SU-DHL-6 (cell line): Measurements from ENCODE around the gene MCAM.

ENCODE experiments used
- H2AFZ ChIP-seq: fragments of 200-600 bp; sonication (generic); 2 replicates; pipeline ENCODE4 v1.6.1; 2014; ENCODE audit warnings: low read depth, mild to moderate bottlenecking, moderate library complexity, mixed read lengths, antibody characterized with exemption, low read length; ENCODE audit not compliant: severe bottlenecking
- H3F3A ChIP-seq: fragments of 200-600 bp; shearing (Covaris generic); 2 replicates; pipeline ENCODE4 v1.6.0; 2016; ENCODE audit warnings: antibody characterized with exemption, mild to moderate bottlenecking; ENCODE audit not compliant: insufficient read depth
- H3K27ac ChIP-seq: fragments of 200-600 bp; sonication (generic); 2 replicates; pipeline ENCODE4 v1.5.1; 2016; ENCODE audit warnings: low read depth, mild to moderate bottlenecking, low read length, moderate library complexity, mixed read lengths
- H3K27me3 ChIP-seq: fragments of 200-600 bp; sonication (generic), shearing (Covaris generic); 2 replicates; pipeline ENCODE4 v1.6.0; 2014; ENCODE audit warnings: mild to moderate bottlenecking, low read length
- H3K36me3 ChIP-seq: fragments of 200-600 bp; sonication (generic); 2 replicates; pipeline ENCODE4 v1.6.1; 2014; ENCODE audit warnings: mild to moderate bottlenecking, low read length, mixed read lengths
- H3K4me2 ChIP-seq: fragments of 300-600, 200-600 bp; shearing (Covaris generic), sonication (generic); 2 replicates; pipeline ENCODE4 v1.6.0; 2014; ENCODE audit warnings: low read length, low read depth, mild to moderate bottlenecking; ENCODE audit not compliant: poor library complexity, severe bottlenecking
- H3K4me3 ChIP-seq: fragments of 200-600 bp; sonication (generic); 2 replicates; pipeline ENCODE4 v1.5.1; 2014; ENCODE audit warnings: antibody characterized with exemption, low read length, mild to moderate bottlenecking, mixed read lengths; ENCODE audit not compliant: insufficient read depth, poor library complexity, severe bottlenecking
- H3K79me2 ChIP-seq: fragments of 200-600 bp; sonication (generic); 2 replicates; pipeline ENCODE4 v1.6.1; 2014; ENCODE audit warnings: mild to moderate bottlenecking, low read length, moderate library complexity; ENCODE audit not compliant: insufficient read depth
- H3K9ac ChIP-seq: fragments of 200-600 bp; sonication (generic); 2 replicates; pipeline ENCODE4 v1.7.0; 2014; ENCODE audit warnings: mild to moderate bottlenecking, low read length
- H3K9me2 ChIP-seq: fragments of 200-600 bp; sonication (generic); replicated peaks from 2 replicates; pipeline ENCODE4 v1.6.1; 2014; ENCODE audit warnings: low read length; ENCODE audit not compliant: insufficient read depth
- H3K9me3 ChIP-seq: fragments of 200-600 bp; sonication (generic); 2 replicates; pipeline ENCODE4 v1.6.1; 2014; ENCODE audit warnings: low read length, mixed read lengths; ENCODE audit not compliant: insufficient read depth
- H4K20me1 ChIP-seq: fragments of 200-600 bp; sonication (generic); 2 replicates; pipeline ENCODE4 v1.6.1; 2014; ENCODE audit warnings: low read depth, mild to moderate bottlenecking, antibody characterized with exemption, low read length, moderate library complexity, mixed read lengths
- EZH2phosphoT487 ChIP-seq: fragments of 200-600 bp; sonication (generic), shearing (Covaris generic); conservative IDR thresholded peaks from 2 replicates; pipeline ENCODE4 v1.6.1; 2018; ENCODE audit warnings: mild to moderate bottlenecking, antibody characterized with exemption, low read length, moderate library complexity, mixed read lengths
- TF ChIP-seq, protein P1 (sequence below): fragments of 200-600 bp; sonication (generic); IDR thresholded peaks from one replicate; pipeline ENCODE4 v1.5.1; 2017; ENCODE audit warnings: antibody characterized with exemption, mild to moderate bottlenecking, low read length, moderate library complexity; ENCODE audit not compliant: insufficient read depth, poor library complexity, severe bottlenecking

The MCAM gene

DNA sequence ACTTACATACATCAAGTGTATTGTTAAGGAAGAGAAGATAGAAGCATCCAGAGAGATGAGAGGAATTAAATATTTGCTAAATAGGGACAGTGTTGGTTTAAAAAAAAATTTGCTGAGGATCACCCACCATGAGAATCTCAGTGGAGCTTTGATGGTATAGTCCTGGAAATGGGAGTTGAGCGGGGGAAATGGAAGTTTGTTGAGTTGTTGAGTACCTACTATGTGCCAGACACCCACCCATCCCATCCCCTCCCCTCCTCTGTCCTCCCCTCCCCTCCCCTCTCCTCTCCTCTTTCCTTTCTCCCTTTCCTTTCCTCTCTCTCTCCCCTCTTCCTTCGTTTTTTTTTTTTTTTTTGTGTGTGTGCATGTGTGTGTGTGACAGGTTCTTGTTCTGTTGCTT is 34.3 kb upstream of the MCAM start:
- H3K27me3 ChIP-seq = no peaks in the 10 kb centered on the region
- H2AFZ ChIP-seq = no peak overlapping the region
- no peaks in the 10 kb centered on the region for H3K79me2 ChIP-seq
- H3K9me2 ChIP-seq = no peaks in the 10 kb centered on the region
- H3K27ac ChIP-seq = no peak overlapping the region
- no peaks in the 10 kb centered on the region for H4K20me1 ChIP-seq
- no peak overlapping the region for H3K9ac ChIP-seq
- H3K4me3 ChIP-seq = no peak overlapping the region
- no peaks in the 10 kb centered on the region for H3F3A ChIP-seq
- TF ChIP-seq EZH2phosphoT487 = no peak
- TF ChIP-seq, protein P1, sequence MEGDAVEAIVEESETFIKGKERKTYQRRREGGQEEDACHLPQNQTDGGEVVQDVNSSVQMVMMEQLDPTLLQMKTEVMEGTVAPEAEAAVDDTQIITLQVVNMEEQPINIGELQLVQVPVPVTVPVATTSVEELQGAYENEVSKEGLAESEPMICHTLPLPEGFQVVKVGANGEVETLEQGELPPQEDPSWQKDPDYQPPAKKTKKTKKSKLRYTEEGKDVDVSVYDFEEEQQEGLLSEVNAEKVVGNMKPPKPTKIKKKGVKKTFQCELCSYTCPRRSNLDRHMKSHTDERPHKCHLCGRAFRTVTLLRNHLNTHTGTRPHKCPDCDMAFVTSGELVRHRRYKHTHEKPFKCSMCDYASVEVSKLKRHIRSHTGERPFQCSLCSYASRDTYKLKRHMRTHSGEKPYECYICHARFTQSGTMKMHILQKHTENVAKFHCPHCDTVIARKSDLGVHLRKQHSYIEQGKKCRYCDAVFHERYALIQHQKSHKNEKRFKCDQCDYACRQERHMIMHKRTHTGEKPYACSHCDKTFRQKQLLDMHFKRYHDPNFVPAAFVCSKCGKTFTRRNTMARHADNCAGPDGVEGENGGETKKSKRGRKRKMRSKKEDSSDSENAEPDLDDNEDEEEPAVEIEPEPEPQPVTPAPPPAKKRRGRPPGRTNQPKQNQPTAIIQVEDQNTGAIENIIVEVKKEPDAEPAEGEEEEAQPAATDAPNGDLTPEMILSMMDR = no peak
- H3K9me3 ChIP-seq = no peaks in the 10 kb centered on the region
- no peaks in the 10 kb centered on the region for H3K36me3 ChIP-seq
- no peak overlapping the region for H3K4me2 ChIP-seq

DNA sequence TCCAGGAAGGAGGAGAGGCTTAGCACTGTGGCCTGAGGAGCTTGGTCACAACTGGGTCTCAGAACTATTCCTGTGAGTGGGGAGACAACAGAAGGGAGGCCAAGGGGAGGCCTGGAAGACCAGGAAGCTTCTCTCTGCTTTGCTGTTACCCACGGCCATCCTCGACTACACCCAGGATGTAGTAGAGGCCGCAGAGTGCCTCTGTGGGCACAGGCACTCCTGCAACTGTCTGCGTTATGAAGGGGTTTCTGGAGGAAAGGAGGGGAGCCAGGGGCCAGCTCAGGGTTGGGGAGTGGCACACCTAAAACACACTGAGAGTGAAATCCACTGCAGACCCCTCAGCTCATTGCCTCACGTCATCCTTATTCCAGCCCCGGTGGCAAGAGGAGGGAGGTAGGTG is 33.4 kb upstream of the MCAM start:
- no peak overlapping the region for H2AFZ ChIP-seq
- no peaks in the 10 kb centered on the region for H4K20me1 ChIP-seq
- no peak for TF ChIP-seq EZH2phosphoT487
- TF ChIP-seq, protein P1 = no peak
- H3K27ac ChIP-seq = no peak overlapping the region
- H3K27me3 ChIP-seq = no peaks in the 10 kb centered on the region
- no peaks in the 10 kb centered on the region for H3F3A ChIP-seq
- H3K9me3 ChIP-seq = no peaks in the 10 kb centered on the region
- no peak overlapping the region for H3K4me3 ChIP-seq
- no peak overlapping the region for H3K4me2 ChIP-seq
- H3K79me2 ChIP-seq = no peaks in the 10 kb centered on the region
- H3K9ac ChIP-seq = no peak overlapping the region
- H3K36me3 ChIP-seq = no peaks in the 10 kb centered on the region
- no peaks in the 10 kb centered on the region for H3K9me2 ChIP-seq

DNA sequence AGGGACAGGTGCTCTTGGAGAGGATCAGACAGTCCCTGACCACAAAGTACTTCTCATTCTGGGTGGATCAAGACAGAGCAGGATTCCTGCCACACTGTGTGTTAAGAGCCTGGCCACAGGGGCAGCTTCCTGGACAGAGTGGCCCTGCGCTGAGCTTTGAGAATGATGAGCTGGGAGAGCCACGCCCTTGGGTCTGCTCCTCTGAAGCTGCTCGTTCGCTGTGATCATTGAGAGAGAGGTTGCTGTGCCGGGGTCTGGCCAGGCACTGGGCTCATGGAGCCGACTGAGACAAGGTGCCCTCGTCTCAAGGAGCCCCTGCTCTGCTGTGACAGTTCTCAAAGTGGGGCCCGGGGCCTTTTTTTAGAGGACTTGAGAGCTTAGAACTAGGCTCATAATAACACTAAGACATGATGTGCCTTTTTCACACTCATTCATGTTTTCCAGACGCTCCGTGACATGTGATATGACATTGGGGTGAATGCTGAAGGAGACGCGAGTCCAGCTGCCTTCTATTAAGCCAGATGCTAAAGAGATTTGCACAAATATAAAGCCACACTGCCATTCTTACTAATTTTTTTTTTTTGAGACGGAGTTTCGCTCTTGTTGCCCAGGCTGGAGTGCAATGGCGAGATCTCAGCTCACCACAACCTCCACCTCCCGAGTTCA is 31.1 kb upstream of the MCAM start:
- no peaks in the 10 kb centered on the region for H4K20me1 ChIP-seq
- no peaks in the 10 kb centered on the region for H3K27me3 ChIP-seq
- H3K79me2 ChIP-seq = no peaks in the 10 kb centered on the region
- no peak overlapping the region for H2AFZ ChIP-seq
- H3K9me3 ChIP-seq = no peaks in the 10 kb centered on the region
- H3K4me3 ChIP-seq = no peak overlapping the region
- H3K4me2 ChIP-seq = no peak overlapping the region
- no peaks in the 10 kb centered on the region for H3K36me3 ChIP-seq
- no peak overlapping the region for H3K9ac ChIP-seq
- H3K9me2 ChIP-seq = no peaks in the 10 kb centered on the region
- H3F3A ChIP-seq = no peaks in the 10 kb centered on the region
- H3K27ac ChIP-seq = no peak overlapping the region
- no peak for TF ChIP-seq EZH2phosphoT487
- TF ChIP-seq, protein P1 = no peak
